Measurements from ENCODE around the gene ELF1.
"Not testable (repeated sequence)": the region's sequence is repeated elsewhere in the genome, so short reads cannot be mapped to it uniquely, and the experiment has no call there.

ELF1 gene

GRCh38 chr13:40895227-40896184 lies 123.6 kb downstream of the ELF1 start:
- DNase-seq (ENCODE audit: low read depth, low spot score), result no peak

- DNase-seq (ENCODE audit: low read depth, low spot score), result not testable (repeated sequence)
These were observed 125.5 kb downstream of the ELF1 start for GRCh38 chr13:40893573-40893972.

- DNase-seq (ENCODE audit: low read depth, low spot score), result no peak
These were observed 133.1 kb downstream of the ELF1 start for GRCh38 chr13:40886017-40886416.

DNA sequence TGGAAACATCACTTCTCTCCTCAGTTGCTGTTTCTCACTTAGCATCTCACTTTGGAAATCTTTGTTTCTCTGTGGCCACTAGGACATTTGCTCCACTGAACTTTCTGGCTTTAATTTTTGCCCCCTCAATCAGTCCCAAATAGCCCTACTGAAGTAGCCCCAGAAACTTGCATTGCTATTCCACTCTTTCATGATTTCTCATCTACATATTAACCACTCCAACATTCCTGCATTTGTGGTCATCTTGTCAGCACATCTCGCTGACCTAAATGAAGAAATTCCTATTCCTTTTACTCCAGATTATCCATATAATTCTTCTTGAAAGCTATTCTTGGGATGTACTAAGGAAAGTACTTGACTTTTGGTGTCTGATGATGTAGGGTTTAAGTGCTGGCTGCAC lies 134.9 kb downstream of the ELF1 start:
- DNase-seq (ENCODE audit: low read depth, low spot score), result not testable (repeated sequence)

Data from iPS DF 19.7 (cell line).